ENCODE results near the gene MPPED1.

The MPPED1 gene

DNA sequence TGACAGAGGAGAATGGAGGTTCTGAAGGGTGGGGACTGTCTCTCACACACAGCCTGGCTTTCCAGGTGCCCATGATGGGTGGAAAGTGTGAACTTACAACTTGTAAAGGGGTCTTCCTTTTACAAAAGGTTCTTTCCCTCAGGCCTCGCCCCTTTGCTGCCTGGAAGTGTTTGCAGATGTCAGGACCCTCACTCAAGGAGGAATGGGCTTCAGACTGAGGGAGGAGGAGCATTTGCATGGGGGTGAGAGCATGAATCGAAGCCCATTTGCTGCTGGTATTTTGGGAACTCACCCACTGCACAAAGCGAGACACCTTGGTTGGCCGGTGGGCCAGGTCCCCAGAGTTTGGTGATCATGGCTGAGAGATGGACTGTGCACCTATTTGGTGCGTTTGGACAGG lies 25.1 kb downstream of the MPPED1 start:
- H3K9ac ChIP-seq (ENCODE audit: low read depth, low read length), result no peak overlapping the region
- no peaks in the 10 kb centered on the region for H3K9me3 ChIP-seq (replicated peaks; ENCODE audit: low read length)
- H3K4me2 ChIP-seq (ENCODE audit: low read length), result no peak overlapping the region
- H3K4me1 ChIP-seq (ENCODE audit: control insufficient read depth, insufficient read depth, low read length), result no peaks in the 10 kb centered on the region
- H3K36me3 ChIP-seq (ENCODE audit: insufficient read depth, low read length), result no peaks in the 10 kb centered on the region
- peaks cover 34% of the 10 kb centered on the region for H3K27me3 ChIP-seq (ENCODE audit: control insufficient read depth, insufficient read depth, low read length)
- no peak overlapping the region for H3K4me3 ChIP-seq (ENCODE audit: low read length)

DNA sequence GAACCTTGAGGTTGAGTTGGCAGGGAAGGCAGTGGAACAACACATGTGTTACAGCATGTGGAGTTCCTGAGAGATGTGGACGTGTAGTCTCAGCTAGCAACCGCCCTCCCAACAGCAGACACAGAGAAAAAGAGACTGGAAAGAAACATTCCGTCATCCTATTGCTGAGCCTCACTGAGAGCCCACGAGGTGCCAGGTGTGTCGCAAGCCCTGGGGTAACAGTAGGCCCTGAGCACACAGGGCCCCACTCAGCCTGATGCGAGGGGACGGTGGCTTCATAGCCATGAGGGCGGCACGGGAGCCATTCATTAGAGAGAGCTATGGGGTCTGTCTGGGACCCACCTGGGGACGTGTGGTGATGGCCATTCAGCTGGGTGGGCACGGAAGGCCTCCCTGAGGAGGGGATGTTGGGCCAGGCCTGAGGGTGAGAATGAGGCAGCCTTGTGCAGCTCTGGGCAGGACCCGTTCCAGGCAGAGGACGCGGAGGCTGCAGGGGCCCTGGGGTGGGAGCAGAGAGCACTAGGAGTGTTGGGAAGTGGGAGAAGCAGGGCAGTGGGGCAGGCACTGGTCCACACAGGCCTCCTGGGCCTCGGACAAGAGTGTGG lies 26.2 kb downstream of the MPPED1 start:
- no peak overlapping the region for H3K4me3 ChIP-seq (ENCODE audit: low read length)

DNA sequence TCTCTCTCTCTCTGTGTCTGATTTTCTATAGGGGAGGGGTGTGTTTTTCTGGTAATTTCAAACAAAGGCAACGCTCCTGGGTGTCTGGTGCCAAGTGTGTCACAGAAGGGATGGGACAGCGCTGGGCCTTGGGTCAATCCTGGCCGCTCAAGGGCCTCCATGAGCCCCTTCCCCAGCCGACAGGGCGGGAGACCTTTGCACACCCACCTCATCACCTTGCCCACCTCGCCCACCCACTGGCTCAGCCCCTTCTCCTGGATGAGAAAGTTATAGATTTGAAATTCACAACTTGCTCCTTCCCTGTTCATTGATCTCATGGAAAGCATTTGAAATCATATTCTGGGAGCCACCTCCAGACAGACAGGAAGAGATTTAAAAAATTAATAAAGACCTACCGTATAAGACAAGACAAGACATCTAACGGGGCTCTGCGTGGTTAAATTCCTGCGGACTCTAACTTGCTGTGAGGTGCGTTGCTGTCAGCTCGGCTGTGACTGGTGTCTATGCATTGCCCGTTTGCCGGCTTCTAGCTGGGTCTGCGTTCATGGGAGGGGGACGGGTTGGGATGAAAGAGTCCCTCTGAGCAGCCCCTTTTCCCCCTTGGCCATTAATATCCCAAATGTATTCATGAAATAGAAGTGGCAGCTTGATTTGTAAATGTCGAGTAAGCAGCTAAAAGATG lies 27.0 kb downstream of the MPPED1 start:
- Histone ChIP-seq H3K4me1 (ENCODE audit: control insufficient read depth, insufficient read depth, low read length) (no peaks in the 10 kb centered on the region), H3K36me3 (ENCODE audit: insufficient read depth, low read length) (no peaks in the 10 kb centered on the region), H3K9ac (ENCODE audit: low read depth, low read length) (no peak overlapping the region), H3K4me2 (ENCODE audit: low read length) (no peak overlapping the region), H3K9me3 (replicated peaks; ENCODE audit: low read length) (no peaks in the 10 kb centered on the region), H3K4me3 (ENCODE audit: low read length) (no peak overlapping the region), H3K27me3 (ENCODE audit: control insufficient read depth, insufficient read depth, low read length) (peaks cover 30% of the 10 kb centered on the region)

More for the DNA sequence above, 26.2 kb downstream of the MPPED1 start:
- no peaks in the 10 kb centered on the region for H3K9me3 ChIP-seq (replicated peaks; ENCODE audit: low read length)
- H3K4me1 ChIP-seq (ENCODE audit: control insufficient read depth, insufficient read depth, low read length), result no peaks in the 10 kb centered on the region
- no peaks in the 10 kb centered on the region for H3K36me3 ChIP-seq (ENCODE audit: insufficient read depth, low read length)
- no peak overlapping the region for H3K4me2 ChIP-seq (ENCODE audit: low read length)
- H3K27me3 ChIP-seq (ENCODE audit: control insufficient read depth, insufficient read depth, low read length), result peaks cover 32% of the 10 kb centered on the region
- no peak overlapping the region for H3K9ac ChIP-seq (ENCODE audit: low read depth, low read length)

DNA sequence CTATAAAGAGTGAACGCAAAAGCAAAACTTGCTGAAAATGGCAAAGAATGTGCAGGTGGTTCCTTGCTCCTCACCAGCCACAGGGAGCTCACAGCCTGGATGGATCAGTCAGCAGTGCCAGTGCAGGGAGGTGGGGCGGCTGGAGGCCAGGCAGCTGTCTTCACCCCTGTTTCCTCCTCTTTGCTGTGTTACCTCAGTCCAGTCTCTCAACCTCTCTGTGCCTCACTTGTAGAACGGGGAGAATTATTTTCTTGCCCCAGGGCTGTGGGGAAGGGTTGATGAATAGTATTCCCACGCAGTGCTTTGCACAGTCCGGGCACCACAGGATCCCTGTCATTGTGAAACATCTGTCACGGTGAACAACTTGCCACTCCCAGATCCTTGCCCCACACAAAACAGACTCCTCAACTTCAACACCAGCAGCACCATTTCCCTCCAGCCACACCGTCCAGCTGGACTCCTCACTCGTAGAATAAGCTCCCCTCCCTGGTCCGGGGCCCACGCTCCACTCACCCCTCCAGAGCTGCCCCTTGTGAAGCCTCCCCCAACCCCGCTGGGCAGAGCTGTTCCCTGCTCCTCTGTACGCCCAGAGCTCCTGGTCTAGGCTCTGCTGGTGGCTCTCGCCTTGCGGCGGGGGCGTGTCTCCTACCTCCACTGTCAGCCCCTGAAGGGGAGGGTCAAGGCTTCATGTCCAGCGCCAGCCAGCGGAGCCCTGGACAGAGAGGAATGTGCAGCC lies 27.7 kb downstream of the MPPED1 start:
- no peak overlapping the region for H3K4me2 ChIP-seq (ENCODE audit: low read length)
- peaks cover 30% of the 10 kb centered on the region for H3K27me3 ChIP-seq (ENCODE audit: control insufficient read depth, insufficient read depth, low read length)
- no peak overlapping the region for H3K9ac ChIP-seq (ENCODE audit: low read depth, low read length)
- no peak overlapping the region for H3K4me3 ChIP-seq (ENCODE audit: low read length)
- no peaks in the 10 kb centered on the region for H3K9me3 ChIP-seq (replicated peaks; ENCODE audit: low read length)
- no peaks in the 10 kb centered on the region for H3K36me3 ChIP-seq (ENCODE audit: insufficient read depth, low read length)
- H3K4me1 ChIP-seq (ENCODE audit: control insufficient read depth, insufficient read depth, low read length), result no peaks in the 10 kb centered on the region

DNA sequence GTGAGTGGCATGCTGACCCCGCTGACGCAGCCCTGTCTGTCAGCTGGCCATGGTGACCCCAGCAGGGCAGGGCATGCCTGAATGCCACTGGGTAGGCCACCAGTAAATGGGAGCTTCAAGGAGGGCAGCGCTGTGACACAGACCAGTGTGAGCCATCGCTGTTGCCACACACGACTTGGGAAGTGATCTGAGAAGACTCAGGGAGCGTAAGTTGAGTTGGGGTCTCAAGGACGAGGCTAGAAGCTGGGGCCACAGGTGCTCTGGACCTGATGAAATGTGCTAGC lies 28.2 kb downstream of the MPPED1 start:
- H3K27me3 ChIP-seq (ENCODE audit: control insufficient read depth, insufficient read depth, low read length), result peaks cover 30% of the 10 kb centered on the region
- H3K4me1 ChIP-seq (ENCODE audit: control insufficient read depth, insufficient read depth, low read length), result no peaks in the 10 kb centered on the region
- H3K4me2 ChIP-seq (ENCODE audit: low read length), result no peak overlapping the region
- no peaks in the 10 kb centered on the region for H3K9me3 ChIP-seq (replicated peaks; ENCODE audit: low read length)
- no peak overlapping the region for H3K4me3 ChIP-seq (ENCODE audit: low read length)
- no peaks in the 10 kb centered on the region for H3K36me3 ChIP-seq (ENCODE audit: insufficient read depth, low read length)
- H3K9ac ChIP-seq (ENCODE audit: low read depth, low read length), result no peak overlapping the region

DNA sequence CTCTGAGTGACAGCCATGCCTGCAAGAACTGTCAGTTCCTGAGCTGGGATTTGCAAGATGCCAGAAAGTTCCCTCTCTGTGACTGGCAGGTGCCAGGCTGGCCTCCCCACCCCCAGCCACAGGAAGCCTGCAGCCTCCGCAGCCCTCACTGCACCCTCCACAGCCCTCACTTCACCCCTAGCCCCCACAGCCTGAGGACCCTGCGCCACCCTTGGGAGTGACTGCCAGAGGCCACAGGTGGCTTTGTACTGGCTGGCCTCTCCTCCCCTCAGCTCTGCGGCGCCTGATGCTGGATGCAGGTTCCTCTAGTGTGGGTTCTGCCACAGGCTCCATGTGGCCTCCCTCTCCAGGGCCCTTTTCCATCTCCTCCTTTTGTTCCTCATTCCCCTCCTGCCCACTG lies 28.7 kb downstream of the MPPED1 start:
- H3K9me3 ChIP-seq (replicated peaks; ENCODE audit: low read length), result no peaks in the 10 kb centered on the region
- no peaks in the 10 kb centered on the region for H3K4me1 ChIP-seq (ENCODE audit: control insufficient read depth, insufficient read depth, low read length)
- no peaks in the 10 kb centered on the region for H3K36me3 ChIP-seq (ENCODE audit: insufficient read depth, low read length)
- H3K4me2 ChIP-seq (ENCODE audit: low read length), result no peak overlapping the region
- no peak overlapping the region for H3K9ac ChIP-seq (ENCODE audit: low read depth, low read length)
- peaks cover 30% of the 10 kb centered on the region for H3K27me3 ChIP-seq (ENCODE audit: control insufficient read depth, insufficient read depth, low read length)
- H3K4me3 ChIP-seq (ENCODE audit: low read length), result no peak overlapping the region

DNA sequence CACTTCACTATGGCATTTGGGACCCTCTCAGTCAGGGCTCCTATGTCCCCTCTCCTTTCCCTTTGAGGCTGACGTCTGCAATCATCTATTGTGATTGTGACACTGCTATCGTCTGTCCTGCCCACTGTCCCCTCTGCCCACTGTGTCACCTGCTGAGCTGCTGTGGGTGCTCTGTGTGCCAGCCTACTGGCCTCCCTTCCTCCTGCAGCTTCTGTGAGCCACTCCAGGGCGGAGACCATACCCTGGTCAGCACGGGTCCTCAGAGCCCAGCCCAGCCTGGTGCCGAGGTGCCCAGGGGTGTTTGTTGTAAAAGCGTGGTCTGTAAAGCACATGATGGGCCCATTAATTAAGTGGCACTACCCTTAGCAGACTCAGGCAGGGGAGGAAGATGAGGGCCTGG lies 29.4 kb downstream of the MPPED1 start:
- H3K9me3 ChIP-seq (replicated peaks; ENCODE audit: low read length), result no peaks in the 10 kb centered on the region

DNA sequence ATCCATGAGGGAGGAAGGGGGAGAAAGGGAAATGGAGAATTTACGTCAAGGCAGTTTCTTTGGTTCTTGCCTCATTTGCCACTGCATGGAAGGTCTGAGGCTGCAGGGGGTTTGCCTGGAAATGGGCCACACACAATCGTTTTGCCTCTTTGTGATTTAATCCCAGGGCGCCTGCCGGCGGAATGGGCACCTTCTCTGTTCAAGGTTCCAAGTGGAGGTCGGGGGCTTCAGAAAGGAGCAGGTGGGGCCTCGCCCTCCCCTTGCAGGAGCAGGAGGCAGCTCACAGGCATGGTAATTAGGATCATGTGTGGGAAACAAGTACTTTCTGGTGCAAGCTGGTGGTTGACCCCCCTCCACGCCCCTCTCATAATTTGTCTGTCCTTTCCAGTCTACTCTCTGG lies 29.9 kb downstream of the MPPED1 start:
- Histone ChIP-seq H3K9ac (ENCODE audit: low read depth, low read length) (no peak overlapping the region), H3K4me2 (ENCODE audit: low read length) (no peak overlapping the region), H3K9me3 (replicated peaks; ENCODE audit: low read length) (no peaks in the 10 kb centered on the region), H3K4me1 (ENCODE audit: control insufficient read depth, insufficient read depth, low read length) (no peaks in the 10 kb centered on the region), H3K4me3 (ENCODE audit: low read length) (no peak overlapping the region), H3K36me3 (ENCODE audit: insufficient read depth, low read length) (no peaks in the 10 kb centered on the region), H3K27me3 (ENCODE audit: control insufficient read depth, insufficient read depth, low read length) (peaks cover 24% of the 10 kb centered on the region)

More for the DNA sequence above, 29.4 kb downstream of the MPPED1 start:
- no peaks in the 10 kb centered on the region for H3K4me1 ChIP-seq (ENCODE audit: control insufficient read depth, insufficient read depth, low read length)
- no peak overlapping the region for H3K4me2 ChIP-seq (ENCODE audit: low read length)
- no peak overlapping the region for H3K4me3 ChIP-seq (ENCODE audit: low read length)
- H3K36me3 ChIP-seq (ENCODE audit: insufficient read depth, low read length), result no peaks in the 10 kb centered on the region
- peaks cover 29% of the 10 kb centered on the region for H3K27me3 ChIP-seq (ENCODE audit: control insufficient read depth, insufficient read depth, low read length)
- no peak overlapping the region for H3K9ac ChIP-seq (ENCODE audit: low read depth, low read length)

DNA sequence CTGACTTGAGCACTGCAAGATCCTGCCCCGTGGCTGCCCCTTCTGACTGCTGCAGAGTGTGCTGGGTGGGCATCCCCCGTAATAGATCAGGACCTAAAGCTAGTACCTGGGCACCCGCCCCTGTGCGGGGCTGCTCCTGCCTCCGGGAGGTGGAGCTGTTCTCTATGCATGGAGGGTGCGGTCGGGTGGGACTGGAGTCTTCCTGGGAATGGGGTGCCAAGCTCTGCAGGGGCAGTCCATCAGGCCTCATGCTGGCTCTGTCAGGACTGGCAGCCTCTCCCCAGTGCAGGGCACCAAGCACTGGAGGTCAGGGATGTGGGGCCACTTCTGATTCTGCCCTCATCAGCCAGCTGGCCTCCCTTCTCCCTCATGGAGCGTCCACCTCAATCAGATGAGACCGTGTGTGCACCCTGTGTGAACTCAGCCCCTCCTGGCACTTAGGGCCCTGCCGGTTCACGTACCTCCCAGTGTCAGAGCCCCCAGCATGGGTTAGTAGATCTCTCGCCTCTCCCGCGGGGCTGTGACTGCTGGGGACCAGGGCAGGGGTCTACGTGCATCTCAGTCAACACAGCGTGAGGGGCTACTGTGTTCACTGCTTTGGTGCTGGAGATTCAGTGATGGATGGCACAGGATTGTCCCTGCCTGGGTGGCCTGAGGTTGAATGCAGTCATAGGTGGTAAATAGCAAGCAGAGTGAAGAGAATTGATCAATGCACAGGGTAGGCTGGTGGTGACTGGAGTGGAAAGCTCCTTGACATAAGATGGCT lies 30.8 kb downstream of the MPPED1 start:
- H3K27me3 ChIP-seq (ENCODE audit: control insufficient read depth, insufficient read depth, low read length), result peaks cover 19% of the 10 kb centered on the region
- H3K4me2 ChIP-seq (ENCODE audit: low read length), result no peak overlapping the region
- H3K9ac ChIP-seq (ENCODE audit: low read depth, low read length), result no peak overlapping the region
- H3K4me1 ChIP-seq (ENCODE audit: control insufficient read depth, insufficient read depth, low read length), result no peaks in the 10 kb centered on the region
- H3K4me3 ChIP-seq (ENCODE audit: low read length), result no peak overlapping the region
- no peaks in the 10 kb centered on the region for H3K9me3 ChIP-seq (replicated peaks; ENCODE audit: low read length)
- no peaks in the 10 kb centered on the region for H3K36me3 ChIP-seq (ENCODE audit: insufficient read depth, low read length)

DNA sequence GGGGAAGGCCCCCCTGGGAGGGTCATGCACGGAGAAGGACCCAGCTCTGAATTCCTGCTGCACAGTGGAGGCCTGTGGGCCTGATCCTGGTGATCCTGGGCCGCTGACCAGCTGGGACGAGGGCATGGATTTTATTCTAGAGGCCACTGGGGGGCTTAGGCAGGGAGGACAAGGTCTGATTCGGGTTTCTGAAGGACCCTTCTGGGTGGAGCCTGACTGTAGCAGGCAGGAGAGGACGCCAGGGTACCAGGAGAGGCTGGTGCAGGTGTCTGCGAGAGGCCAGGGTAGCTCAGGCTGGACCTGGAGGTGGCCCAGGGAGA lies 31.3 kb downstream of the MPPED1 start:
- Histone ChIP-seq H3K9ac (ENCODE audit: low read depth, low read length) (no peak overlapping the region), H3K27me3 (ENCODE audit: control insufficient read depth, insufficient read depth, low read length) (peaks cover 19% of the 10 kb centered on the region), H3K4me1 (ENCODE audit: control insufficient read depth, insufficient read depth, low read length) (no peaks in the 10 kb centered on the region), H3K4me2 (ENCODE audit: low read length) (no peak overlapping the region), H3K9me3 (replicated peaks; ENCODE audit: low read length) (no peaks in the 10 kb centered on the region), H3K36me3 (ENCODE audit: insufficient read depth, low read length) (no peaks in the 10 kb centered on the region), H3K4me3 (ENCODE audit: low read length) (no peak overlapping the region)

DNA sequence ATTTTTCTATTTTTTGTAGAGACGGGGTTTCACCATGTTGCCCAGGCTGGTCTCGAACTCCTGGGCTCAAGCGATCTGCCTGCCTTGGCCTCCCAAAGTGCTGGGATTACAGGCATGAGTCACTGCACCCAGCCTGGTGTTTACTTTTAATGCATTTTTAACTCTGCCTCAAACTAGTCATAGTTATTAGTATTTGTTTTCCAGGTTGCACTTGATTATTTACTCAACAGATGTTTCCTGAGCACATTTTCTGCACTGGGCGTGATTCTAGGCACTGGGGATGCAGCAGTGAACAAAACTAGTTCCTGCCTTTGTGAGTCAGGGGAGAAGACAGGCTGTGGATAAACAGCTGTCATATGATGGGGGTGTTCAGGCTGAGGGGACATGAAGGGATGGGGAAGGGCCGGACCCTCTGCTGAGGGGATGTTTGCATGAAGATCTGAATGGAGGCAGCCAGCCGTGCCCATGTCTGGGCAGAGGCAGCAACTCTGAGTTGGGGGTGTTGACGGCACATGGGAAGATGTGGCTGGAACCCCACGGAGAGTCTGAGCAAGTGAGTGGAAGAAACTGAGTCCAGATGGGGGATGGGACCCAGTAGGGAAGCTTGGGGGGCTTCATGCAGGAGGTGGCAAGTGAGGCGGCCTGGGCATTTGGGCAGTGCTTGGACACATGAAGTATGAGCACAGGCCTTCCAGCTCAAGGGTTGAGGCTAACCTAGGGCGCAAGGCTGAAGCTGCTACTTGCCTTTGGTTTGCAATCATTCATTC lies 34.4 kb downstream of the MPPED1 start:
- Histone ChIP-seq H3K4me2 (ENCODE audit: low read length) (no peak overlapping the region), H3K4me1 (ENCODE audit: control insufficient read depth, insufficient read depth, low read length) (no peaks in the 10 kb centered on the region), H3K9me3 (replicated peaks; ENCODE audit: low read length) (no peaks in the 10 kb centered on the region), H3K4me3 (ENCODE audit: low read length) (no peak overlapping the region), H3K36me3 (ENCODE audit: insufficient read depth, low read length) (no peaks in the 10 kb centered on the region), H3K27me3 (ENCODE audit: control insufficient read depth, insufficient read depth, low read length) (peaks cover 7% of the 10 kb centered on the region), H3K9ac (ENCODE audit: low read depth, low read length) (no peak overlapping the region)
